IMR-90 (cell line): ENCODE results near the gene SV2C.

ENCODE experiments used
- BHLHE40 ChIP-seq: fragments of 150-350 bp; IDR thresholded peaks from 2 replicates; pipeline ENCODE4 v1.6.1; 2016; ENCODE audit warnings: mild to moderate bottlenecking, low read depth, low read length
- CHD1 ChIP-seq: IDR thresholded peaks from 2 replicates; pipeline ENCODE4 v1.6.1; 2012; ENCODE audit warnings: low read depth, low read length, improper control_type of control experiment
- MXI1 ChIP-seq: IDR thresholded peaks from 2 replicates; pipeline ENCODE4 v1.6.1; 2012; ENCODE audit warnings: low read depth, mild to moderate bottlenecking, low read length, moderate library complexity, borderline replicate concordance
- POLR2A ChIP-seq: IDR thresholded peaks from 2 replicates; pipeline ENCODE4 v1.6.1; 2012; ENCODE audit warnings: mild to moderate bottlenecking, low read depth, low read length
- TF ChIP-seq, protein P1 (sequence below): conservative IDR thresholded peaks from 2 replicates; pipeline ENCODE4 v1.5.1; 2012; ENCODE audit warnings: mild to moderate bottlenecking, low read depth, low read length, improper control_type of control experiment

- TF ChIP-seq, protein P1, sequence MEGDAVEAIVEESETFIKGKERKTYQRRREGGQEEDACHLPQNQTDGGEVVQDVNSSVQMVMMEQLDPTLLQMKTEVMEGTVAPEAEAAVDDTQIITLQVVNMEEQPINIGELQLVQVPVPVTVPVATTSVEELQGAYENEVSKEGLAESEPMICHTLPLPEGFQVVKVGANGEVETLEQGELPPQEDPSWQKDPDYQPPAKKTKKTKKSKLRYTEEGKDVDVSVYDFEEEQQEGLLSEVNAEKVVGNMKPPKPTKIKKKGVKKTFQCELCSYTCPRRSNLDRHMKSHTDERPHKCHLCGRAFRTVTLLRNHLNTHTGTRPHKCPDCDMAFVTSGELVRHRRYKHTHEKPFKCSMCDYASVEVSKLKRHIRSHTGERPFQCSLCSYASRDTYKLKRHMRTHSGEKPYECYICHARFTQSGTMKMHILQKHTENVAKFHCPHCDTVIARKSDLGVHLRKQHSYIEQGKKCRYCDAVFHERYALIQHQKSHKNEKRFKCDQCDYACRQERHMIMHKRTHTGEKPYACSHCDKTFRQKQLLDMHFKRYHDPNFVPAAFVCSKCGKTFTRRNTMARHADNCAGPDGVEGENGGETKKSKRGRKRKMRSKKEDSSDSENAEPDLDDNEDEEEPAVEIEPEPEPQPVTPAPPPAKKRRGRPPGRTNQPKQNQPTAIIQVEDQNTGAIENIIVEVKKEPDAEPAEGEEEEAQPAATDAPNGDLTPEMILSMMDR: no peak
- TF ChIP-seq MXI1 (no peak), POLR2A (no peak), BHLHE40 (no peak), CHD1 (no peak)
Observed at GRCh38 chr5:76050134-76050533, 33.0 kb upstream of the SV2C start.
